Muscle of leg (tissue), 16 donors: ENCODE results near the gene DEFB123. TPM values are rescaled to one million over a fixed set of nuclear protein-coding genes. Genes with fewer than 3 reads are reported as not detected.

Experiments
- DNase-seq: peaks from one replicate; pipeline ENCODE4 v3.0.0; 2013
- H3K27ac ChIP-seq: one replicate; pipeline ENCODE4 v1.5.1; 2013; ENCODE audit warnings: mild to moderate bottlenecking, low read length, control low read depth
- H3K27me3 ChIP-seq: one replicate; pipeline ENCODE4 v1.6.1; 2013; ENCODE audit warnings: low read length; ENCODE audit not compliant: control insufficient read depth, insufficient read depth
- H3K36me3 ChIP-seq: one replicate; pipeline ENCODE4 v1.6.1; 2013; ENCODE audit warnings: low read length; ENCODE audit not compliant: control insufficient read depth, insufficient read depth
- H3K4me1 ChIP-seq: one replicate; pipeline ENCODE4 v1.6.1; 2013; ENCODE audit warnings: low read length; ENCODE audit not compliant: control insufficient read depth, insufficient read depth
- H3K4me3 ChIP-seq: one replicate; pipeline ENCODE4 v1.5.1; 2013; ENCODE audit warnings: low read length, control low read depth
- H3K9me3 ChIP-seq: replicated peaks from 2 replicates; pipeline ENCODE4 v1.6.1; 2013; ENCODE audit warnings: low read depth, low read length; ENCODE audit not compliant: control insufficient read depth
- WGBS: methylation state at CpG from one replicate; pipeline ENCODE4 v1.1.5; 2013; ENCODE audit warnings: missing lambda C conversion rate; ENCODE audit not compliant: insufficient coverage; 5-methylcytosine and 5-hydroxymethylcytosine counted together
- long read RNA-seq, 11 donors: transcript quantifications; one replicate each; lab custom pipeline, GENCODE V29; 2026
- polyA plus RNA-seq, 8 donors: library from polyadenylated mRNA; unstranded; fragments of 120-200 nt; gene quantifications; one replicate each; pipeline versions ENCODE4 v1.2.1 to v1.2.3, GENCODE V29; 2013; ENCODE audit warnings: inconsistent platforms in 1 of 8, low replicate concordance in 1 of 8; ENCODE audit not compliant: insufficient read length in 8 of 8, insufficient read depth in 1 of 8
- total RNA-seq: library from RNA; stranded (reverse); fragments of 120-200 nt; gene quantifications from one replicate; pipeline ENCODE4 v1.2.4, GENCODE V29; 2013

The DEFB123 gene
- total RNA-seq (not detected), polyA plus RNA-seq (not detected)
- long read RNA-seq, donor 1, result 0 reads
- long read RNA-seq, donor 2, result 0 reads
- long read RNA-seq, donor 3, result 0 reads
- long read RNA-seq, donor 4, result 0 reads
- long read RNA-seq, donor 5, result 0 reads
- long read RNA-seq, donor 6, result 0 reads
- long read RNA-seq, donor 7, result 0 reads
- long read RNA-seq, donor 8, result 0 reads
- long read RNA-seq, donor 9, result 0 reads
- long read RNA-seq, donor 10, result 0 reads
- long read RNA-seq, donor 11, result 0 reads

DNA sequence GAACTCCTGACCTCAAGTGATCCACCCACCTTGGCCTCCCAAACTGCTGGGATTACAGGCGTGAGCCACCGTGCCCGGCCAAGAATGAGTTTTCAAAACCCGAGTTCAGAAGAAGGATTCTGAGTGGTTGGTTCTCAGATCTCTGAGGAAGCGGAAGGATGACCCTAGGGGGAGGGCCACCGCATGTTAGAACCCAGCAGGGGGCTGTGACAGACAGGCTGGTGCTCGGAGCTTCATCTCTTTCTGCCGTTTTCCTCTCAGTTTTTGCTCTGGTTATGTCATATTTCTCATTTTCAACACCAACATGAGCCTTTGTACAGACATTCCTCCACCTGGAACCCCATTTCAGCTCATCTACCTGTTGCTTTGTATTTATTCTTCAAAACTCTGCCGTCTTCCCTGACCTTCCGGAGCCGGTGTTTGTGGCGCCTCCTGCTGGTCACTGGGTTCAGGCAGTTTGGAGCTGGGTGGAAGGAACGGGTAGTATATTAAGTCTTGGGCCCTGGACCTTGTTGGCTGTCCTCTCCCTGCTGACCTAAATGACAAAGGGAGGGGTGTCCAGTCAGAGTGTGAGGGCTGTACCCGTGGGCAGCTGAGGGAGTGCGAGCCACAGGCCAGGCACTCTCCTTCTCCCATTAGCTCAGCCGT, at the start of gene DEFB123:
TSS of gene DEFB123 (plus strand) at position 621 of the 648 bp plus-strand sequence. CDS start 67 bp downstream, outside the sequence.
- no peaks in the 10 kb centered on the region for H3K27me3 ChIP-seq
- WGBS, result 63% methylated on average over 10 of the region's 16 CpGs
- no peak within 1 kb of the TSS for H3K27ac ChIP-seq
- no peak within 1 kb of the TSS for H3K4me3 ChIP-seq
- H3K4me1 ChIP-seq, result no peaks in the 10 kb centered on the region
- no peak for DNase-seq
- no peaks in the 10 kb centered on the region for H3K9me3 ChIP-seq
- H3K36me3 ChIP-seq, result no peaks in the 10 kb centered on the region

GRCh38 chr20:31392836-31393235, 47.6 kb upstream of the DEFB123 start:
- H3K36me3 ChIP-seq, result no peaks in the 10 kb centered on the region
- 83% methylated on average over 1 of the region's 2 CpGs for WGBS
- H3K9me3 ChIP-seq, result peaks cover 29% of the 10 kb centered on the region
- no peak overlapping the region for H3K27ac ChIP-seq
- H3K4me1 ChIP-seq, result no peaks in the 10 kb centered on the region
- H3K4me3 ChIP-seq, result no peak overlapping the region
- no peaks in the 10 kb centered on the region for H3K27me3 ChIP-seq
- no peak for DNase-seq

DNA sequence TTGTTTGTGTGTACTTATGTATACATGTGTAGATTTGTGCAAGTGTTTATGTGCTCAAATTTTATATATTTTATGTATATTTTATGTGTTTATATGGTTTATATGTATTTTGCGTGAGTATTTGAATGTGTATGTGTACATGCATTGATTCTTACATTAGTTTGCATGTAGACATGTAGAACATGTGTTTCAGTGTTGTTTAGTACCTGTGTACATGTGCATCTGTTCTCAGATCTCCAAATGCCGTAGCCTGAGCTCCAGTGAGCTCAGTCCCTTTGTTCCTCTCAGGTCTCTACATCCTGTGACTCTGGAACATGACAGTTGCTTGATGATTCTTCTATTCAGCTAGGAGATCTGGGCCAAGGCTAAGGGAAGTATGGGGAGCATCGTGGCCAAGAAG, 45.5 kb upstream of the DEFB123 start:
- no peak overlapping the region for H3K4me3 ChIP-seq
- no peaks in the 10 kb centered on the region for H3K27me3 ChIP-seq
- WGBS, result 28% methylated on average over 2 of the region's 3 CpGs
- no peaks in the 10 kb centered on the region for H3K4me1 ChIP-seq
- H3K27ac ChIP-seq, result no peak overlapping the region
- no peaks in the 10 kb centered on the region for H3K36me3 ChIP-seq
- H3K9me3 ChIP-seq, result peaks cover 20% of the 10 kb centered on the region
- no peak for DNase-seq

- no peak for DNase-seq
- Histone ChIP-seq H3K27ac (no peak overlapping the region), H3K4me3 (no peak overlapping the region), H3K9me3 (peaks cover 10% of the 10 kb centered on the region), H3K36me3 (no peaks in the 10 kb centered on the region), H3K27me3 (no peaks in the 10 kb centered on the region), H3K4me1 (no peaks in the 10 kb centered on the region)
- 58% methylated on average over 1 of the region's 1 CpG for WGBS
Measured at GRCh38 chr20:31403886-31404285, 36.5 kb upstream of the DEFB123 start.

GRCh38 chr20:31406115-31406514, 34.3 kb upstream of the DEFB123 start, which contains the start of gene DEFB121:
Gene DEFB121, minus strand, starts transcription at chr20:31406215. Its CDS starts 63 bp downstream, at chr20:31406152.
- Histone ChIP-seq H3K9me3 (peaks cover 10% of the 10 kb centered on the region), H3K27me3 (no peaks in the 10 kb centered on the region), H3K36me3 (no peaks in the 10 kb centered on the region), H3K4me3 (no peak within 1 kb of the TSS), H3K4me1 (no peaks in the 10 kb centered on the region), H3K27ac (no peak within 1 kb of the TSS)
- DNase-seq, result no peak
- 0% methylated on average over 1 of the region's 3 CpGs for WGBS

DNA sequence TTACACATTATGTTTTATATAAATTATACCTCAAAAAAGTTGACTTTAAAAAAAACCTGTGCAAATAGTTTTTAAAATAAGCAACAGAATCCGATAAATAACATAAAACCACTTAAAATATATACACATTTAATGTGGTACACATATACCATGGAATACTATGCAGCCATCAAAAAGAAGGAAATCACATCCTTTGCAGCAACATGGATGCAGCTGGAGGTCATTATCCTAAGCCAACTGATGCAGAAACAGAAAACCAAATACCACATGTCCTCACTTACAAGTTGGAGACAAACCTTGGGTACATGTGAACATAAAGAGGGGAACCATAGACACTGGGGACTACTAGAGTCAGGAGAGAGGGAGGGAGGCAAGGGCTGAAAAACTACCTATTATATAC, 30.4 kb upstream of the DEFB123 start:
- WGBS, result no CpG with 5 or more reads among the region's 1 CpG
- H3K27me3 ChIP-seq, result no peaks in the 10 kb centered on the region
- peaks cover 11% of the 10 kb centered on the region for H3K9me3 ChIP-seq
- H3K4me1 ChIP-seq, result no peaks in the 10 kb centered on the region
- H3K36me3 ChIP-seq, result no peaks in the 10 kb centered on the region
- no peak for DNase-seq
- H3K27ac ChIP-seq, result no peak overlapping the region
- no peak overlapping the region for H3K4me3 ChIP-seq

- Histone ChIP-seq H3K36me3 (no peaks in the 10 kb centered on the region), H3K4me1 (no peaks in the 10 kb centered on the region), H3K27me3 (no peaks in the 10 kb centered on the region), H3K27ac (no peak overlapping the region), H3K9me3 (peaks cover 4% of the 10 kb centered on the region), H3K4me3 (no peak overlapping the region)
- WGBS, result 80% methylated on average over 4 of the region's 6 CpGs
- no peak for DNase-seq
Measured at GRCh38 chr20:31414381-31414780, 26.1 kb upstream of the DEFB123 start.

- no peak overlapping the region for H3K27ac ChIP-seq
- no peaks in the 10 kb centered on the region for H3K4me1 ChIP-seq
- H3K4me3 ChIP-seq, result no peak overlapping the region
- no CpG with 5 or more reads among the region's 2 CpGs for WGBS
- no peaks in the 10 kb centered on the region for H3K36me3 ChIP-seq
- DNase-seq, result no peak
- H3K27me3 ChIP-seq, result no peaks in the 10 kb centered on the region
- H3K9me3 ChIP-seq, result peaks cover 4% of the 10 kb centered on the region
Measured at GRCh38 chr20:31415653-31416052, 24.8 kb upstream of the DEFB123 start.

DNA sequence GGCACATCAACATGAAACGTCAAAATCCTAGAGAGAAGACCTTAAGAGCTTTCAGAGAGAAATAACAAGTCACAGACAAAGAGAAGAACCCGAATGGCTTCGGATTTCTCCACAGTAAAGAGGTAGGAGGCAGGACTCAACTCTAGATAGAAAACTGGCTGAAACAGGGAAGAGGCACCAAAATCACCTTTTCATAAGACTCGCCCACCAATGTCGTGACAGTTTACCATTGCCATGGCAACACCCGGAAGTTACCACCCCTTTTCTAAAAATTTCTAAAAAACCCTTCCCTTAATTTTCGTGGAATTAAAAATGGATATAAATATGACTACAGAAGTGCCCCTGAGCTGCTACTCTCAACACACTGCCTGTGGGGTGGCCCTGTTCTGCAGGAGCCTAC, 22.1 kb upstream of the DEFB123 start:
- Histone ChIP-seq H3K27me3 (no peaks in the 10 kb centered on the region), H3K36me3 (no peaks in the 10 kb centered on the region), H3K4me3 (no peak overlapping the region), H3K27ac (no peak overlapping the region), H3K9me3 (peaks cover 2% of the 10 kb centered on the region), H3K4me1 (no peaks in the 10 kb centered on the region)
- no peak for DNase-seq
- no CpG with 5 or more reads among the region's 7 CpGs for WGBS

DNA sequence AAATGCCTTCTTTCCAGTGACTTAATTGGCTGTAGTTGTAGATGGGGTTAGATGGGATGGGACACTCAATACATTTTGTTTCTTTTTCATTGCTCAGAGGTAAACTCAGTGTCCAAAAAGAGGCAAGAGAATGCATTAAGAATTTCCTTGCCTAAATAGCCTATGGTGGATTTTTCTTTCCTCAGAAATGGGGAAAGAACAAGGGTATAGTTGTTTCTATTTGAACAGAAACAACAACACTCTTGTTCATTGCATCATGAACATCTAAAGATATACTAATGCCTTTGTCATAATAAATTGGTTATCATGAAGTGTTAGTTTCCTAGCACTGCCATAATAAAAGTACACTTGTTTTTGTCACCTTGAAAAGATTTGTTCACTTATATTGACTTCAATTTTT, 14.6 kb upstream of the DEFB123 start:
- Histone ChIP-seq H3K9me3 (no peaks in the 10 kb centered on the region), H3K4me1 (no peaks in the 10 kb centered on the region), H3K36me3 (no peaks in the 10 kb centered on the region), H3K4me3 (no peak overlapping the region), H3K27ac (no peak overlapping the region), H3K27me3 (no peaks in the 10 kb centered on the region)
- DNase-seq, result no peak
